ENCODE measurements around the gene AHSG. TPM values are rescaled to one million over a fixed set of nuclear protein-coding genes. Genes with fewer than 3 reads are reported as not detected.
A peak's percentile ranks its signal among the peaks of the same experiment; 100 is the strongest.
"Not testable (repeated sequence)": the region's sequence is repeated elsewhere in the genome, so short reads cannot be mapped to it uniquely, and the experiment has no call there.

The AHSG gene
- total RNA-seq, 2 donors from 2014 or later: 0.14 TPM; not detected in 1

- Mint-ChIP-seq H3K27me3 (ENCODE audit: low read depth) (no peaks in the 10 kb centered on the region), H3K4me1 (ENCODE audit: low read depth) (peaks cover 16% of the 10 kb centered on the region), H3K9me3 (no peaks in the 10 kb centered on the region), H3K27ac (peak overlapping the region; percentile 5), H3K4me3 (no peak overlapping the region), H3K36me3 (ENCODE audit: insufficient read depth in 2 of 2) (peaks cover 1 to 17% of the 10 kb centered on the region in 2 donors)
- peak; percentile 75 to 76 for ATAC-seq (replicated peaks in 1 of 2)
- no peak for DNase-seq
Observed at GRCh38 chr3:186583831-186584230, 29.0 kb upstream of the AHSG start.

- Mint-ChIP-seq H3K4me1 (ENCODE audit: low read depth) (peaks cover 26% of the 10 kb centered on the region), H3K36me3 (ENCODE audit: insufficient read depth in 2 of 2) (peaks cover 1 to 12% of the 10 kb centered on the region in 2 donors)
- not testable (repeated sequence) for H3K4me3 Mint-ChIP-seq; H3K9me3 Mint-ChIP-seq; H3K27me3 Mint-ChIP-seq (ENCODE audit: low read depth); H3K27ac Mint-ChIP-seq; DNase-seq; ATAC-seq (replicated peaks in 1 of 2)
Observed at GRCh38 chr3:186586245-186586644, 26.6 kb upstream of the AHSG start.

- no peak for DNase-seq
- Mint-ChIP-seq H3K9me3 (no peaks in the 10 kb centered on the region), H3K4me3 (no peak overlapping the region), H3K27me3 (ENCODE audit: low read depth) (no peaks in the 10 kb centered on the region), H3K36me3 (ENCODE audit: insufficient read depth in 2 of 2) (peaks cover 1 to 9% of the 10 kb centered on the region in 2 donors), H3K4me1 (ENCODE audit: low read depth) (peaks cover 26% of the 10 kb centered on the region), H3K27ac (no peak overlapping the region)
- ATAC-seq (replicated peaks in 1 of 2): no peak
Observed at GRCh38 chr3:186587183-186587582, 25.7 kb upstream of the AHSG start.

- Mint-ChIP-seq H3K27me3 (ENCODE audit: low read depth) (no peaks in the 10 kb centered on the region), H3K27ac (no peak overlapping the region), H3K4me1 (ENCODE audit: low read depth) (peaks cover 23% of the 10 kb centered on the region), H3K36me3 (ENCODE audit: insufficient read depth in 2 of 2) (peaks cover 1 to 9% of the 10 kb centered on the region in 2 donors), H3K9me3 (no peaks in the 10 kb centered on the region), H3K4me3 (no peak overlapping the region)
- DNase-seq: no peak
- peak; percentile 47 to 67 for ATAC-seq (replicated peaks in 1 of 2)
Observed at GRCh38 chr3:186588632-186589031, 24.2 kb upstream of the AHSG start.

- H3K27me3 Mint-ChIP-seq (ENCODE audit: low read depth): no peaks in the 10 kb centered on the region
- H3K4me3 Mint-ChIP-seq: peak overlapping the region in 1 of 2 donors; percentile 5
- H3K27ac Mint-ChIP-seq: peak overlapping the region; percentile 59
- DNase-seq: no peak
- H3K36me3 Mint-ChIP-seq (ENCODE audit: insufficient read depth in 2 of 2): peaks cover 1 to 7% of the 10 kb centered on the region in 2 donors
- H3K9me3 Mint-ChIP-seq: no peaks in the 10 kb centered on the region
- no peak for ATAC-seq (replicated peaks in 1 of 2)
- H3K4me1 Mint-ChIP-seq (ENCODE audit: low read depth): peaks cover 21% of the 10 kb centered on the region
Observed at GRCh38 chr3:186589121-186589520, 23.7 kb upstream of the AHSG start.

- Mint-ChIP-seq H3K36me3 (ENCODE audit: insufficient read depth in 2 of 2) (peaks cover under 1 to 3% of the 10 kb centered on the region in 2 donors), H3K27me3 (ENCODE audit: low read depth) (no peaks in the 10 kb centered on the region), H3K4me3 (peak overlapping the region in 1 of 2 donors; percentile 2), H3K9me3 (no peaks in the 10 kb centered on the region), H3K4me1 (ENCODE audit: low read depth) (peaks cover 21% of the 10 kb centered on the region), H3K27ac (no peak overlapping the region)
- DNase-seq: no peak
- peak; percentile 74 to 75 for ATAC-seq (replicated peaks in 1 of 2)
Observed at GRCh38 chr3:186589856-186590579, 22.8 kb upstream of the AHSG start.

GRCh38 chr3:186590580-186591295 is 22.1 kb upstream of the AHSG start:
- no peaks in the 10 kb centered on the region for H3K9me3 Mint-ChIP-seq
- peaks cover 0 to under 1% of the 10 kb centered on the region in 2 donors for H3K36me3 Mint-ChIP-seq (ENCODE audit: insufficient read depth in 2 of 2)
- DNase-seq (no peak), ATAC-seq (replicated peaks in 1 of 2) (no peak)
- peaks cover 21% of the 10 kb centered on the region for H3K4me1 Mint-ChIP-seq (ENCODE audit: low read depth)
- no peak overlapping the region for H3K27ac Mint-ChIP-seq
- H3K27me3 Mint-ChIP-seq (ENCODE audit: low read depth): no peaks in the 10 kb centered on the region
- H3K4me3 Mint-ChIP-seq: no peak overlapping the region

- Mint-ChIP-seq H3K4me3 (no peak overlapping the region), H3K9me3 (no peaks in the 10 kb centered on the region), H3K36me3 (ENCODE audit: insufficient read depth in 2 of 2) (no peaks in the 10 kb centered on the region), H3K4me1 (ENCODE audit: low read depth) (peaks cover 21% of the 10 kb centered on the region), H3K27me3 (ENCODE audit: low read depth) (no peaks in the 10 kb centered on the region), H3K27ac (no peak overlapping the region)
- ATAC-seq (replicated peaks in 1 of 2) (no peak), DNase-seq (no peak)
Observed at GRCh38 chr3:186592682-186593081, 20.2 kb upstream of the AHSG start.

- no peaks in the 10 kb centered on the region for H3K9me3 Mint-ChIP-seq
- H3K4me1 Mint-ChIP-seq (ENCODE audit: low read depth): peaks cover 15% of the 10 kb centered on the region
- H3K27me3 Mint-ChIP-seq (ENCODE audit: low read depth): no peaks in the 10 kb centered on the region
- DNase-seq (no peak), ATAC-seq (replicated peaks in 1 of 2) (no peak)
- no peak overlapping the region for H3K27ac Mint-ChIP-seq
- no peaks in the 10 kb centered on the region for H3K36me3 Mint-ChIP-seq (ENCODE audit: insufficient read depth in 2 of 2)
- H3K4me3 Mint-ChIP-seq: no peak overlapping the region
Observed at GRCh38 chr3:186593862-186594261, 19.0 kb upstream of the AHSG start.

- no peaks in the 10 kb centered on the region for H3K9me3 Mint-ChIP-seq
- peaks cover 10% of the 10 kb centered on the region for H3K4me1 Mint-ChIP-seq (ENCODE audit: low read depth)
- no peak overlapping the region for H3K27ac Mint-ChIP-seq
- H3K4me3 Mint-ChIP-seq: no peak overlapping the region
- ATAC-seq (replicated peaks in 1 of 2): no peak
- H3K36me3 Mint-ChIP-seq (ENCODE audit: insufficient read depth in 2 of 2): no peaks in the 10 kb centered on the region
- H3K27me3 Mint-ChIP-seq (ENCODE audit: low read depth): no peaks in the 10 kb centered on the region
- DNase-seq: no peak
Observed at GRCh38 chr3:186594591-186595113, 18.2 kb upstream of the AHSG start.

GRCh38 chr3:186596568-186597287 is 16.1 kb upstream of the AHSG start:
- ATAC-seq (replicated peaks in 1 of 2): no peak
- H3K4me1 Mint-ChIP-seq (ENCODE audit: low read depth): no peaks in the 10 kb centered on the region
- no peaks in the 10 kb centered on the region for H3K9me3 Mint-ChIP-seq
- peak overlapping the region; percentile 18 to 27 for H3K4me3 Mint-ChIP-seq
- H3K27me3 Mint-ChIP-seq (ENCODE audit: low read depth): no peaks in the 10 kb centered on the region
- no peak overlapping the region for H3K27ac Mint-ChIP-seq
- DNase-seq: no peak
- no peaks in the 10 kb centered on the region for H3K36me3 Mint-ChIP-seq (ENCODE audit: insufficient read depth in 2 of 2)

- ATAC-seq (replicated peaks in 1 of 2): no peak
- H3K4me1 Mint-ChIP-seq (ENCODE audit: low read depth): no peaks in the 10 kb centered on the region
- H3K27me3 Mint-ChIP-seq (ENCODE audit: low read depth): no peaks in the 10 kb centered on the region
- H3K27ac Mint-ChIP-seq: no peak overlapping the region
- no peaks in the 10 kb centered on the region for H3K36me3 Mint-ChIP-seq (ENCODE audit: insufficient read depth in 2 of 2)
- H3K9me3 Mint-ChIP-seq: no peaks in the 10 kb centered on the region
- H3K4me3 Mint-ChIP-seq: no peak overlapping the region
- no peak for DNase-seq
Observed at GRCh38 chr3:186598108-186598784, 14.6 kb upstream of the AHSG start.

Data from activated T-cell treated with anti-CD3 and anti-CD28 coated beads, Interleukin-2, amount 50 U/mL, for 72 hours (primary cell).